GM18502 (cell line): ENCODE results near the gene ZNF497.
"Not testable (repeated sequence)": the region's sequence is repeated elsewhere in the genome, so short reads cannot be mapped to it uniquely, and the experiment has no call there.

ENCODE experiments used
- ATAC-seq: cut with Tn5 transposase; IDR thresholded peaks from one replicate; pipeline ENCODE4 v1.9.1; 2021; ENCODE audit warnings: mild to moderate bottlenecking; ENCODE audit not compliant: unreplicated experiment, poor library complexity

Gene ZNF497

DNA sequence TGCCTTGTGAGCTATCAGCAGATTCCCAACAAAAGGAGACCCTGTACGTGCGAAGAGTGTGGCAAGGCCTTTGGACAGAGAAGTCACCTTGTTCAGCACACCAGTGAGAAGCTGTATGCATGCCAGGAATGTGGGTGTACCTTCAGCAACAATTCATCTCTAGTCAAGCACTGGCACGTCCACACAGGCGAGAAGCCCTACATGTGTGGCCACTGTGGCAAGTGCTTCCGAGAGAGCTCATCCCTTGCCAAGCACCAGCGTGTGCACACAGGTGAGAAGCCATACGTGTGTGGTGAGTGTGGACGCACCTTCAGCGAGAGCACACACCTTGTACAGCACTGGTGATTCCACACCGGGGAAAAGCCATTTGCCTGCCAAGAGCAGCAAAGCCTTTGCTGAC, 43.3 kb downstream of the ZNF497 start:
- ATAC-seq = no peak

DNA sequence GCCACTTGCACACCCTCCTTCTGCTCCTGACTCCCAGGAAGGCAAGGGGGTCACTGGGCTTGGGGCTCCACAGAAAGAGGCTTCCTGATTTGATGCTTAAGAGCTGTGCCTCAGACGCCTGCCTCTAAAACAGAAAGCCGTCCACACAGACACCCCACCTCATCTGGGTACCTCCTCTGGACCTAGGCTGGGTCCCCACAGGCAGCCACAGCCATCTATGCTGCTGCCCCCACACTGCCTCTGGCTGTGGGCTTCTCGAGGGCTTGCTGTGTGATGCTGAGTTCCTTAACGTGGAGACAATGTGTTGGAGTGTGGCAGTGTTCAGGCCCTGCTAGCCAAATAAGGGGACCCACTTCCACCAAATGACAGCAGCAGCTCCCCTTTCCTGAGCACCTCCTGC, 44.3 kb downstream of the ZNF497 start:
- no peak for ATAC-seq

- ATAC-seq = no peak
Measured at GRCh38 chr19:58317476-58318072, 45.0 kb downstream of the ZNF497 start.

- ATAC-seq = no peak
Measured at GRCh38 chr19:58315580-58315979, 47.0 kb downstream of the ZNF497 start.

GRCh38 chr19:58311345-58311865, 51.1 kb downstream of the ZNF497 start:
- no peak for ATAC-seq

DNA sequence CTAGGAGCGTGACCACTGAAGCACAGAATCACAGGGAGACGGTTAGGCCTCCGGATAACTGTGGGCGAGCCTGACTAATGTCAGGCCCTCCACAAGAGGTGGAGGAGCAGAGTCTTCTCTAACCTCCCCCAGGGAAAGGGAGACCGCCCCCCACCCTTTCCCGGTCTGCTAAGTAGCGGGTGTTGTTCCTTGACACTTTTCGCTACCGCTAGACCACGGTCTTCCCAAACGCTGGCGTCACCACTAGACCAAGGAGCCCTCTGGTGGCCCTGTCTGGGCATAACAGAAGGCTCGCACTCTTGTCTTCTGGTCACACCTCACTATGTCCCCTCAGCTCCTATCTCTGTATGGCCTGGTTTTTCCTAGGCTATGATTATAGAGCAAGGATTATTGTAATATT, 51.9 kb downstream of the ZNF497 start:
- ATAC-seq = not testable (repeated sequence)

GRCh38 chr19:58307736-58308135, 54.8 kb downstream of the ZNF497 start:
- ATAC-seq = no peak

GRCh38 chr19:58305932-58306323, 56.6 kb downstream of the ZNF497 start:
- ATAC-seq = no peak

- peak; percentile 97 for ATAC-seq
Measured at GRCh38 chr19:58305065-58305931, 57.3 kb downstream of the ZNF497 start, which contains the start of gene ERVK3-1. ERVK3-1 (plus strand) TSS chr19:58305377; CDS start chr19:58312169, 6,792 bp downstream.

DNA sequence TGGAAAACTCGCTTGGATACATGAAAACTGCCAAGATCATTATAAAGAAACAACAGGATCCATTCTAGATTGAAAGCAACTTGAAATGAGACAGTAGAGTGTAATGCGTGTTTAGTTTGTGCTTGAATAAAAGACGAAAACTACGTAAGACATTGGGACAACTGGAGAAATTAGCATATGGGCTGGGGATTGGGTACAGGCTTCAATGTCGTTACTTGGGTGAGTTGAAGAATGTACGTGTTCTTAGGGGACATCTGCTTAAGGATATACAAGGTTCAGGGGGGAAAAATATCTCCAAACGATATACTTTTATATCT, 57.8 kb downstream of the ZNF497 start:
- ATAC-seq = peak; percentile 13
